Astrocyte (in vitro differentiated cells and primary cell): ENCODE measurements around the gene CTBP2. TPM values are rescaled to one million over a fixed set of nuclear protein-coding genes. Genes with fewer than 3 reads are reported as not detected.

Experiments
- DNase-seq: peaks from one replicate; pipeline ENCODE4 v3.0.0-alpha.2; 2010; ENCODE audit warnings: low read depth
- FAIRE-seq: peaks from 2 replicates; lab custom pipeline; 2011; peaks lifted over from hg19 to GRCh38; lab: Jason Lieb, UNC
- H2AFZ ChIP-seq: 2 replicates; pipeline ENCODE4 v1.6.0; 2012; ENCODE audit warnings: low read depth, low read length, inconsistent platforms
- H3K27ac ChIP-seq: 2 replicates; pipeline ENCODE4 v1.5.1; 2011; ENCODE audit warnings: low read depth, low read length, inconsistent platforms
- H3K27me3 ChIP-seq: 2 replicates; pipeline ENCODE4 v1.6.0; 2011; ENCODE audit warnings: low read length, inconsistent platforms; ENCODE audit not compliant: insufficient read depth
- H3K36me3 ChIP-seq: 2 replicates; pipeline ENCODE4 v1.5.1; 2011; ENCODE audit warnings: low read length, inconsistent platforms; ENCODE audit not compliant: insufficient read depth
- H3K4me1 ChIP-seq: 2 replicates; pipeline ENCODE4 v1.5.1; 2011; ENCODE audit warnings: low read length, inconsistent platforms; ENCODE audit not compliant: insufficient read depth
- H3K4me2 ChIP-seq: 2 replicates; pipeline ENCODE4 v1.6.0; 2012; ENCODE audit warnings: low read length, inconsistent platforms
- H3K4me3 ChIP-seq: 2 replicates; pipeline ENCODE4 v1.5.1; 2011; ENCODE audit warnings: low read depth, mild to moderate bottlenecking, low read length, inconsistent platforms; ENCODE audit not compliant: insufficient read depth
- H3K79me2 ChIP-seq: 2 replicates; pipeline ENCODE4 v1.6.0; 2012; ENCODE audit warnings: mild to moderate bottlenecking, low read length, inconsistent platforms; ENCODE audit not compliant: insufficient read depth
- H3K9ac ChIP-seq: 2 replicates; pipeline ENCODE4 v1.6.0; 2012; ENCODE audit warnings: mild to moderate bottlenecking, low read length, inconsistent platforms
- H3K9me3 ChIP-seq: 2 replicates; pipeline ENCODE4 v1.5.1; 2012; ENCODE audit warnings: low read depth, mild to moderate bottlenecking, low read length, inconsistent platforms; ENCODE audit not compliant: insufficient read depth
- H4K20me1 ChIP-seq: 2 replicates; pipeline ENCODE4 v1.6.0; 2012; ENCODE audit warnings: low read length, inconsistent platforms; ENCODE audit not compliant: insufficient read depth
- H3K27ac Mint-ChIP-seq: one replicate; pipeline ENCODE4 v1.8.0; 2021; ENCODE audit warnings: mild to moderate bottlenecking, mixed read lengths; ENCODE audit not compliant: unreplicated experiment
- H3K27me3 Mint-ChIP-seq: one replicate; pipeline ENCODE4 v1.8.0; 2021; ENCODE audit warnings: low read depth, mixed read lengths; ENCODE audit not compliant: unreplicated experiment
- H3K36me3 Mint-ChIP-seq: one replicate; pipeline ENCODE4 v1.8.0; 2021; ENCODE audit warnings: low read depth, mixed read lengths; ENCODE audit not compliant: unreplicated experiment
- H3K4me1 Mint-ChIP-seq: one replicate; pipeline ENCODE4 v1.8.0; 2021; ENCODE audit warnings: low read depth, mixed read lengths; ENCODE audit not compliant: unreplicated experiment
- H3K4me3 Mint-ChIP-seq: one replicate; pipeline ENCODE4 v1.8.0; 2021; ENCODE audit warnings: mild to moderate bottlenecking, moderate library complexity, mixed read lengths; ENCODE audit not compliant: unreplicated experiment
- H3K9me3 Mint-ChIP-seq: one replicate; pipeline ENCODE4 v1.8.0; 2021; ENCODE audit warnings: mild to moderate bottlenecking, mixed read lengths; ENCODE audit not compliant: unreplicated experiment
- EZH2 ChIP-seq: IDR thresholded peaks from 2 replicates; pipeline ENCODE4 v1.6.1; 2012; ENCODE audit warnings: mild to moderate bottlenecking, low read length, inconsistent platforms; ENCODE audit not compliant: insufficient read depth
- total RNA-seq: library from RNA; stranded (reverse); gene quantifications from 2 replicates; pipeline ENCODE4 v1.2.1, GENCODE V29; 2021
- TF ChIP-seq, protein P1 (sequence below): IDR thresholded peaks from 2 replicates; pipeline ENCODE4 v1.5.1; 2011; ENCODE audit warnings: low read depth, mild to moderate bottlenecking, inconsistent platforms, low read length, moderate library complexity; ENCODE audit not compliant: insufficient read depth

CTBP2 gene
- total RNA-seq, 1 donor from 2014 or later, result 109 TPM

DNA sequence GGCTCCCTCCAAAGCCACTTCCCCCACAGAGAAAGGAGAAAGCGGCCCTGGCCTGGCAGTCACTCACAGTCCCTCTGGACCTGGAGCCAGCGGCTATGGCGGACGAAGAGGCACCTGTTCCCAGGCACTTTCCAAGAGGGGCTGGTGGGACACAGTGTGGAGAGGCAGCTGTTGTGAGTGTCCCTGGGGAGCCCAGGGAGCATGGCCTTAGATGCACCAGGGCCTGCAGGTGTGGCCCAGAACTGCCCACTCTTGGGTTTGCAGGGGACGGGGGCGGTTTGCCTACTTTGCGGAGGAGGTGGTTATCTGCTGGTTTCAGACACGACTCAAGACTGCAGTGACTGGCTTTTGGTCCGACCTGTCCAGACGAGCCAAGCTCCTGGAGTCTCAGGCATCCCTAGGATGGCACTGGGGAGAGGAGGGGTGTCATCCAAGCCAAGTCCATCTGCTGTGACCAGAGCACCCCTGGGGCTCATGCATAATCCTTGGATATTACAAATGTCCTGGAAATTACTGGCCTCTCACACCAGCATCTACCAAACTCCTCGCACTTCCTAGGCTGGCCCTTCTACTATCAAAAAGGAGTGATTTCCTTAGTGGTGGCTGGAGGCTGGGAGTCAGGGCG is 18.4 kb downstream of the CTBP2 start:
- Histone ChIP-seq H3K36me3 (peaks cover 3% of the 10 kb centered on the region), H3K79me2 (peaks cover 100% of the 10 kb centered on the region), H2AFZ (no peak overlapping the region), H4K20me1 (peaks cover 99% of the 10 kb centered on the region), H3K4me2 (no peak overlapping the region), H3K27me3 (no peaks in the 10 kb centered on the region), H3K9me3 (no peaks in the 10 kb centered on the region), H3K4me3 (no peak overlapping the region), H3K4me1 (peaks cover 12% of the 10 kb centered on the region), H3K27ac (no peak overlapping the region), H3K9ac (no peak overlapping the region)
- DNase-seq, result no peak
- no peak for FAIRE-seq
- no peaks in the 10 kb centered on the region for H3K9me3 Mint-ChIP-seq
- H3K36me3 Mint-ChIP-seq, result peaks cover 9% of the 10 kb centered on the region
- H3K4me3 Mint-ChIP-seq, result no peak overlapping the region
- H3K4me1 Mint-ChIP-seq, result peaks cover 35% of the 10 kb centered on the region
- no peak for TF ChIP-seq EZH2
- TF ChIP-seq, protein P1, sequence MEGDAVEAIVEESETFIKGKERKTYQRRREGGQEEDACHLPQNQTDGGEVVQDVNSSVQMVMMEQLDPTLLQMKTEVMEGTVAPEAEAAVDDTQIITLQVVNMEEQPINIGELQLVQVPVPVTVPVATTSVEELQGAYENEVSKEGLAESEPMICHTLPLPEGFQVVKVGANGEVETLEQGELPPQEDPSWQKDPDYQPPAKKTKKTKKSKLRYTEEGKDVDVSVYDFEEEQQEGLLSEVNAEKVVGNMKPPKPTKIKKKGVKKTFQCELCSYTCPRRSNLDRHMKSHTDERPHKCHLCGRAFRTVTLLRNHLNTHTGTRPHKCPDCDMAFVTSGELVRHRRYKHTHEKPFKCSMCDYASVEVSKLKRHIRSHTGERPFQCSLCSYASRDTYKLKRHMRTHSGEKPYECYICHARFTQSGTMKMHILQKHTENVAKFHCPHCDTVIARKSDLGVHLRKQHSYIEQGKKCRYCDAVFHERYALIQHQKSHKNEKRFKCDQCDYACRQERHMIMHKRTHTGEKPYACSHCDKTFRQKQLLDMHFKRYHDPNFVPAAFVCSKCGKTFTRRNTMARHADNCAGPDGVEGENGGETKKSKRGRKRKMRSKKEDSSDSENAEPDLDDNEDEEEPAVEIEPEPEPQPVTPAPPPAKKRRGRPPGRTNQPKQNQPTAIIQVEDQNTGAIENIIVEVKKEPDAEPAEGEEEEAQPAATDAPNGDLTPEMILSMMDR, result no peak
- H3K27ac Mint-ChIP-seq, result no peak overlapping the region
- H3K27me3 Mint-ChIP-seq, result no peaks in the 10 kb centered on the region

DNA sequence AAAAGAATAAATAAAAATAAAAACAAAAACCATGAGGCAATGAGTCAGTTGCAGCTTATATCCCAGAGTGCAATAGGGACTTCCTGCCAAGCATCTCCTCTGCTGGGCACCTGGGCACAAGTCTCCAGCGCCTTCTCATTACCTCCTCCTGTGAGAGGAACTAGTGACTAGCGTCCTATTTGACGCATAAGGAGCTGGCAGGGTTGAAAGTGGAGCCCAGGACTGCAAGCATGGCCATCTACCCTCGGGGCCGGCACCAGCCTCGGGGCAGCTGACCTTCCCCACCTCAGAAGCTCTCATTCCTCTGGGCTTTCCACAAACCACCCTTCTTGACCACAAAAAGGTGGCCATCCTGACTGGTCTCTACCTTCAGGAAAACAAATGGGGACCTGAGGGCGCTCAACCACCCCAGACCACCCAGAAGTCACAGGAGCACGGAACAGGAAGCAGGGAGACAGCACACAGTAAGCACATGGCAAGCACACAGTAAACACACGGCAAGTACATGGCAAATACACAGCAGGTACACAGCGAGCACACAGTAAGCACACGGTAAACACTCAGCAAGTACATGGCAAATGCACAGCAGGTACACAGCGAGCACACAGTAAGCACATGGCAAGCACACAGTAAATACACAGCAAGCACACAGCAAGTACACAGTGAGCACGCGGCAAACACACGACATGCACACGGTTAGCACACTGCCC is 19.1 kb downstream of the CTBP2 start:
- H3K9me3 Mint-ChIP-seq, result no peaks in the 10 kb centered on the region
- Histone ChIP-seq H3K36me3 (peaks cover 3% of the 10 kb centered on the region), H3K4me3 (no peak overlapping the region), H3K4me2 (no peak overlapping the region), H3K9me3 (no peaks in the 10 kb centered on the region), H3K27me3 (no peaks in the 10 kb centered on the region), H3K27ac (no peak overlapping the region), H3K4me1 (peaks cover 10% of the 10 kb centered on the region), H2AFZ (no peak overlapping the region), H4K20me1 (peaks cover 99% of the 10 kb centered on the region), H3K9ac (no peak overlapping the region), H3K79me2 (peaks cover 100% of the 10 kb centered on the region)
- DNase-seq (no peak), FAIRE-seq (no peak)
- peaks cover 31% of the 10 kb centered on the region for H3K4me1 Mint-ChIP-seq
- no peak for TF ChIP-seq EZH2
- peaks cover 11% of the 10 kb centered on the region for H3K36me3 Mint-ChIP-seq
- H3K4me3 Mint-ChIP-seq, result no peak overlapping the region
- no peaks in the 10 kb centered on the region for H3K27me3 Mint-ChIP-seq
- H3K27ac Mint-ChIP-seq, result no peak overlapping the region

DNA sequence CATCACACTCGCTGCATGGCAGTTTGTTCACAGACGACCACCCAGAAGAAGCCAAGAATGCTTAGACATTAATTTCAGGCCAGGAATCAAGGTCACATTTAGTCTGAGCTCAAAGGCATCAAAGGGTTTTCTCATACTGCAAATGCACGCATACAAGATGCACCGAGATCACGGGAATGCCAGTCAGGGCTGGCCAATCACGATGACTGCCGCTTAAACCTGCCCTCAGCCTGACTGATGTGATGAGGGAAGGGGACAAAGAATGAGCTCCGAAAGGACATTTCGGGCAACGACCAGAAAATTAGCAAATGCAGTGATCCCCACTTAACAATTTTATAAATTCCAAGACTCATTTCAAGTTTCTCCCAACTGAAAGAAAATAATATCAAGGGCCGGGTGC is 20.2 kb downstream of the CTBP2 start:
- no peak for FAIRE-seq
- H3K4me2 ChIP-seq, result no peak overlapping the region
- peaks cover 7% of the 10 kb centered on the region for H3K4me1 ChIP-seq
- H3K27ac Mint-ChIP-seq, result no peak overlapping the region
- H3K9me3 ChIP-seq, result no peaks in the 10 kb centered on the region
- H3K4me3 Mint-ChIP-seq, result no peak overlapping the region
- TF ChIP-seq EZH2, result no peak
- TF ChIP-seq, protein P1, result no peak
- H3K36me3 ChIP-seq, result peaks cover 3% of the 10 kb centered on the region
- peaks cover 15% of the 10 kb centered on the region for H3K36me3 Mint-ChIP-seq
- no peaks in the 10 kb centered on the region for H3K9me3 Mint-ChIP-seq
- H4K20me1 ChIP-seq, result peaks cover 99% of the 10 kb centered on the region
- no peaks in the 10 kb centered on the region for H3K27me3 ChIP-seq
- no peak overlapping the region for H3K4me3 ChIP-seq
- H3K9ac ChIP-seq, result no peak overlapping the region
- no peak overlapping the region for H3K27ac ChIP-seq
- DNase-seq, result no peak
- no peak overlapping the region for H2AFZ ChIP-seq
- H3K27me3 Mint-ChIP-seq, result no peaks in the 10 kb centered on the region
- peaks cover 100% of the 10 kb centered on the region for H3K79me2 ChIP-seq
- peaks cover 35% of the 10 kb centered on the region for H3K4me1 Mint-ChIP-seq
